Measurements from ENCODE around the gene PPP1R26. TPM values are rescaled to one million over a fixed set of nuclear protein-coding genes. Genes with fewer than 3 reads are reported as not detected.

Gene PPP1R26
- total RNA-seq, 1 donor from 2014 or later: 20.9 TPM

GRCh38 chr9:135476561-135477355 is 2.8 kb upstream of the PPP1R26 start:
- intact Hi-C loops (cut with micrococcal nuclease): no loop called here
- no peak for TF ChIP-seq CTCF (IDR thresholded peaks at IDR 0.05; ENCODE audit: borderline replicate concordance)
- H3K4me1 ChIP-seq: peaks cover 27% of the 10 kb centered on the region
- no peaks in the 10 kb centered on the region for H3K9me3 ChIP-seq (replicated peaks)
- H3K4me3 ChIP-seq: no peak overlapping the region
- H3K36me3 ChIP-seq: no peaks in the 10 kb centered on the region
- no peak overlapping the region for H3K27ac ChIP-seq (replicated peaks)
- H3K27me3 ChIP-seq (ENCODE audit: low read depth): peaks cover 15% of the 10 kb centered on the region
- no peak for DNase-seq

GRCh38 chr9:135478191-135478590 is 1.4 kb upstream of the PPP1R26 start:
- H3K36me3 ChIP-seq: no peaks in the 10 kb centered on the region
- H3K27ac ChIP-seq (replicated peaks): peak overlapping the region; percentile 81
- H3K4me1 ChIP-seq: peaks cover 31% of the 10 kb centered on the region
- peaks cover 10% of the 10 kb centered on the region for H3K27me3 ChIP-seq (ENCODE audit: low read depth)
- no peak for DNase-seq
- no peaks in the 10 kb centered on the region for H3K9me3 ChIP-seq (replicated peaks)
- intact Hi-C loops (cut with micrococcal nuclease): no loop called here
- TF ChIP-seq CTCF (IDR thresholded peaks at IDR 0.05; ENCODE audit: borderline replicate concordance): no peak
- H3K4me3 ChIP-seq: peak overlapping the region; percentile 71

GRCh38 chr9:135478829-135479468 is 633 bp upstream of the PPP1R26 start:
- peaks cover 4% of the 10 kb centered on the region for H3K36me3 ChIP-seq
- intact Hi-C loops (cut with micrococcal nuclease): no loop called here
- no peak for DNase-seq
- H3K27ac ChIP-seq (replicated peaks): peak overlapping the region; percentile 81
- peak; percentile 41 for TF ChIP-seq CTCF (IDR thresholded peaks at IDR 0.05; ENCODE audit: borderline replicate concordance)
- H3K4me3 ChIP-seq: peak overlapping the region; percentile 71
- peaks cover 9% of the 10 kb centered on the region for H3K27me3 ChIP-seq (ENCODE audit: low read depth)
- H3K9me3 ChIP-seq (replicated peaks): no peaks in the 10 kb centered on the region
- peaks cover 31% of the 10 kb centered on the region for H3K4me1 ChIP-seq

GRCh38 chr9:135480071-135480939 is 723 bp downstream of the PPP1R26 start:
- TF ChIP-seq CTCF (IDR thresholded peaks at IDR 0.05; ENCODE audit: borderline replicate concordance): no peak
- Histone ChIP-seq H3K9me3 (replicated peaks) (no peaks in the 10 kb centered on the region), H3K27me3 (ENCODE audit: low read depth) (peaks cover 4% of the 10 kb centered on the region), H3K4me1 (peaks cover 31% of the 10 kb centered on the region), H3K4me3 (peak overlapping the region; percentile 89), H3K27ac (replicated peaks) (peak overlapping the region; percentile 76), H3K36me3 (peaks cover 17% of the 10 kb centered on the region)
- DNase-seq: peak; percentile 46
- intact Hi-C loops (cut with micrococcal nuclease): no loop called here

- no peaks in the 10 kb centered on the region for H3K9me3 ChIP-seq (replicated peaks)
- H3K4me1 ChIP-seq: peaks cover 31% of the 10 kb centered on the region
- DNase-seq: no peak
- H3K27me3 ChIP-seq (ENCODE audit: low read depth): no peaks in the 10 kb centered on the region
- intact Hi-C loops (cut with micrococcal nuclease): no loop called here
- TF ChIP-seq CTCF (IDR thresholded peaks at IDR 0.05; ENCODE audit: borderline replicate concordance): no peak
- no peak overlapping the region for H3K27ac ChIP-seq (replicated peaks)
- H3K4me3 ChIP-seq: peak overlapping the region; percentile 89
- H3K36me3 ChIP-seq: peaks cover 23% of the 10 kb centered on the region
Measured at GRCh38 chr9:135480940-135481310, 1.3 kb downstream of the PPP1R26 start.

Data from left ventricle myocardium inferior (tissue), 1 donor.